ENCODE data around the gene HMG20A. TPM values are rescaled to one million over a fixed set of nuclear protein-coding genes. Genes with fewer than 3 reads are reported as not detected.
A peak's percentile ranks its signal among the peaks of the same experiment; 100 is the strongest.

The HMG20A gene
- total RNA-seq, 1 donor = 30.8 TPM

DNA sequence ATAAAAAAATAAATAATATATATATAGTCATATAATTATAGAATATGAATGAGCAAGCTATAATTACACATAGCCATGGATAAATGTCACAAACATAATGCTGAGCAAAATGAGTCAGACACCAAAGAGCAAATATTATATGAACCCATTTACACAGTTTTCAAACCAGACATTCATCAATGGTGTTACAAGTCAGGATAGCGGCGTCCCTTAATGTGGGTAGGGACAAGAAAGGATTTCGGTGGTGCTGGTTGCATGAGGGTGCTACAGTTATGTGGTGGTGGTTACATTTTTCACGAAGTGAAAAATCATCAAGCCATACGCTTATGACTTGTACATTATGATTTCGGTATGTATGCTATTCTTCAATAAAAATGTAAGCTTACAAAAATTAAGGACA is 100.5 kb downstream of the HMG20A start:
- Histone ChIP-seq H2AFZ (ENCODE audit: low read length) (no peak overlapping the region), H3K36me3 (ENCODE audit: insufficient read depth, low read length) (no peaks in the 10 kb centered on the region), H3K4me1 (ENCODE audit: insufficient read depth, low read length) (peaks cover 4% of the 10 kb centered on the region), H3K27me3 (ENCODE audit: insufficient read depth, low read length) (no peaks in the 10 kb centered on the region), H3K79me2 (ENCODE audit: insufficient read depth, low read length) (no peaks in the 10 kb centered on the region), H4K20me1 (ENCODE audit: insufficient read depth, low read length) (no peaks in the 10 kb centered on the region), H3K9me3 (ENCODE audit: low read depth, low read length) (no peaks in the 10 kb centered on the region), H3K4me2 (ENCODE audit: insufficient read depth, low read length) (no peak overlapping the region), H3K27ac (ENCODE audit: low read depth, low read length) (no peak overlapping the region), H3K4me3 (ENCODE audit: insufficient read depth, low read length) (no peak overlapping the region)
- no peak for DNase-seq (ENCODE audit: insufficient read length, low spot score, missing footprints)
- TF ChIP-seq, protein P1, sequence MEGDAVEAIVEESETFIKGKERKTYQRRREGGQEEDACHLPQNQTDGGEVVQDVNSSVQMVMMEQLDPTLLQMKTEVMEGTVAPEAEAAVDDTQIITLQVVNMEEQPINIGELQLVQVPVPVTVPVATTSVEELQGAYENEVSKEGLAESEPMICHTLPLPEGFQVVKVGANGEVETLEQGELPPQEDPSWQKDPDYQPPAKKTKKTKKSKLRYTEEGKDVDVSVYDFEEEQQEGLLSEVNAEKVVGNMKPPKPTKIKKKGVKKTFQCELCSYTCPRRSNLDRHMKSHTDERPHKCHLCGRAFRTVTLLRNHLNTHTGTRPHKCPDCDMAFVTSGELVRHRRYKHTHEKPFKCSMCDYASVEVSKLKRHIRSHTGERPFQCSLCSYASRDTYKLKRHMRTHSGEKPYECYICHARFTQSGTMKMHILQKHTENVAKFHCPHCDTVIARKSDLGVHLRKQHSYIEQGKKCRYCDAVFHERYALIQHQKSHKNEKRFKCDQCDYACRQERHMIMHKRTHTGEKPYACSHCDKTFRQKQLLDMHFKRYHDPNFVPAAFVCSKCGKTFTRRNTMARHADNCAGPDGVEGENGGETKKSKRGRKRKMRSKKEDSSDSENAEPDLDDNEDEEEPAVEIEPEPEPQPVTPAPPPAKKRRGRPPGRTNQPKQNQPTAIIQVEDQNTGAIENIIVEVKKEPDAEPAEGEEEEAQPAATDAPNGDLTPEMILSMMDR (IDR thresholded peaks at IDR 0.05; ENCODE audit: extremely low read depth, low read depth, low read length) = no peak

DNA sequence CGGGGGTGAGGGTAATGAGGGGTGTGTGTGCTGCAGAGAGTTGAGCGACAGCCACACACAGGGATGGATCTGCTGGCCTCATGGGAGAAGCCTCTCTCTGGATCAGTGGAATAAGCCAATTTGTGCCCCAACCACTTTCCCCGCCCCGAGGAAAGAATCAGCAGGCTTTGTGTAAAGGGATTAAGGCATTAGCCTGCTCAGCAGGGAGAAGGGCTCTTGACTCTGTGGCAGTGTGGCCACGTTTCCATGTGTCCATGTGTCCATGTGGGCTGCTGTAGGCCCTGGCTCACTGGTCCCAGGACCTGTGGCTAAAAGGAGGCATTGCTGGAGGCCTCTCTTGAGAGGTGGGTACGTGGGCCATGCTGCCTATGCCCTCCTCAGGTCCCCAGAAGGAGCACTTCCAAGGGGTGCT is 104.7 kb downstream of the HMG20A start:
- Histone ChIP-seq H3K27ac (ENCODE audit: low read depth, low read length) (no peak overlapping the region), H3K79me2 (ENCODE audit: insufficient read depth, low read length) (no peaks in the 10 kb centered on the region), H3K4me3 (ENCODE audit: insufficient read depth, low read length) (no peak overlapping the region), H3K27me3 (ENCODE audit: insufficient read depth, low read length) (no peaks in the 10 kb centered on the region), H3K4me2 (ENCODE audit: insufficient read depth, low read length) (no peak overlapping the region), H2AFZ (ENCODE audit: low read length) (no peak overlapping the region), H4K20me1 (ENCODE audit: insufficient read depth, low read length) (no peaks in the 10 kb centered on the region), H3K36me3 (ENCODE audit: insufficient read depth, low read length) (no peaks in the 10 kb centered on the region), H3K4me1 (ENCODE audit: insufficient read depth, low read length) (peaks cover 10% of the 10 kb centered on the region), H3K9me3 (ENCODE audit: low read depth, low read length) (no peaks in the 10 kb centered on the region)
- TF ChIP-seq, protein P1 (IDR thresholded peaks at IDR 0.05; ENCODE audit: extremely low read depth, low read depth, low read length) = no peak
- no peak for DNase-seq (ENCODE audit: insufficient read length, low spot score, missing footprints)

DNA sequence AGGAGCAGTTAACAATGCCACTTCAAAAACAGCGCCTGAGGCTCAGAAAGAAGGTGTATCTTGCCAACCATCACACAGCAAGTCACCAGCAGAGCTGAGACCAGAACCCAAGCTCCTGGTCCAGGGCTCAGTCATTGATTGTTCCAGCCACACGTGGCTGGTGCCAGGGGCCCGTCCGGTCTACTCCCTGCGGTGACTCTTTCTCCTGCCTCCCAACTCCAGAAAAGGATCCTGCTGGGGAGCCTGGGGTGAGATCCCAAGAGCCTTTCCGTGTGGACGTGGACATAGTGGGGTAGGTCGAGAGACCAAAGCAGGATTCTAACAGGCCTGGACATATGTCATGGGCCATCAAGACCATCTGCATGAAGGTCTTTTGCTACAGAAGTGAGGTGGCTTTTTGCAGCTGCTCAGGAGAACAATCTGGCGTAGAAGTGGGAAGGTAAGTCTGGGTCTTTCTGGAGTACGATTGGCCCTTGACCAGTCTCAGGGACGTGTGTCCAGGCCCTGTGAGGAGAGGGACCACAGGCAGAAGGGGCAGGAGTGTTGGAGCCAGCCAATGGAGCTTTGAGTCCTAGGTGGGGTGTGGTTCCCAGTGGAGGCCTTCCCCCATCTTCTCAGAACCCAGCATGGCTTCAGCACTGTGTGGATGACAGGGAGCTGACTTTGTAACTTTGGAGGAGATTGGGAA is 105.4 kb downstream of the HMG20A start:
- no peak overlapping the region for H2AFZ ChIP-seq (ENCODE audit: low read length)

DNA sequence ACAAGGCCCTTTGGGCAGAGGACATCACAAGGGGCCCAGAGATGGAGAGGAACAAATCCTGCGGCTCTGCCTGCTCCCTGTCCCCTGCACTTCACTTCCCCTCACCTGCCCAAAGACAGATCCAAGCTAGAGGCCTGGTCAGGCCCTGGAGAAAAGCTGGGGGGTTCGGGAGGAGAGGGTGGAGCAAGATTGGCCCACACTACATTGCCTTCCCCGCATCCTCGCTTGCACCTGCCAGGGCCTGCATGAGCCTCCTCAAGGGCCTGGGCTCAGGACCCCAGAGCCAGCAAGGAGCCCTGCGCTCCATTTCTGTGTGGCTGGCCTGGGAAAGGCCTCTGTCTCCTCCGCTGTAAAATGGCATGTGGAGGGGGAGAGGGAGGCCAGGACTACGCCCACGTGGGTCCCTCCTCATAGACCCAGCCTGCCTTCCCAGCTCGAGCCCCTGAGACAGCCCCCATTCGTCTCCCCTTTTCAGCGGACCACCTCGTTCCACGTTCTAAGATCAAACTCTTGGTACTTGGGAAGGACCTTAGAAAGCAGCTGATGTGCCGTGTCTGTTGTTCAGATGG is 106.0 kb downstream of the HMG20A start:
- Histone ChIP-seq H3K4me1 (ENCODE audit: insufficient read depth, low read length) (peaks cover 10% of the 10 kb centered on the region), H3K4me3 (ENCODE audit: insufficient read depth, low read length) (no peak overlapping the region), H3K79me2 (ENCODE audit: insufficient read depth, low read length) (no peaks in the 10 kb centered on the region), H4K20me1 (ENCODE audit: insufficient read depth, low read length) (no peaks in the 10 kb centered on the region), H3K27me3 (ENCODE audit: insufficient read depth, low read length) (no peaks in the 10 kb centered on the region), H3K36me3 (ENCODE audit: insufficient read depth, low read length) (no peaks in the 10 kb centered on the region), H3K9me3 (ENCODE audit: low read depth, low read length) (no peaks in the 10 kb centered on the region), H2AFZ (ENCODE audit: low read length) (peak overlapping the region; percentile 90), H3K27ac (ENCODE audit: low read depth, low read length) (no peak overlapping the region), H3K4me2 (ENCODE audit: insufficient read depth, low read length) (peak overlapping the region; percentile 64)
- TF ChIP-seq, protein P1 (IDR thresholded peaks at IDR 0.05; ENCODE audit: extremely low read depth, low read depth, low read length) = no peak
- peak; percentile 64 for DNase-seq (ENCODE audit: insufficient read length, low spot score, missing footprints)

More for the DNA sequence above, 105.4 kb downstream of the HMG20A start:
- Histone ChIP-seq H3K27ac (ENCODE audit: low read depth, low read length) (no peak overlapping the region), H3K9me3 (ENCODE audit: low read depth, low read length) (no peaks in the 10 kb centered on the region), H3K4me3 (ENCODE audit: insufficient read depth, low read length) (no peak overlapping the region), H3K79me2 (ENCODE audit: insufficient read depth, low read length) (no peaks in the 10 kb centered on the region), H4K20me1 (ENCODE audit: insufficient read depth, low read length) (no peaks in the 10 kb centered on the region), H3K27me3 (ENCODE audit: insufficient read depth, low read length) (no peaks in the 10 kb centered on the region), H3K36me3 (ENCODE audit: insufficient read depth, low read length) (no peaks in the 10 kb centered on the region), H3K4me1 (ENCODE audit: insufficient read depth, low read length) (peaks cover 10% of the 10 kb centered on the region), H3K4me2 (ENCODE audit: insufficient read depth, low read length) (no peak overlapping the region)
- no peak for DNase-seq (ENCODE audit: insufficient read length, low spot score, missing footprints)
- TF ChIP-seq, protein P1 (IDR thresholded peaks at IDR 0.05; ENCODE audit: extremely low read depth, low read depth, low read length) = no peak
